HG03175 (cell line): ENCODE measurements around the gene SNAPC1.
A peak's percentile ranks its signal among the peaks of the same experiment; 100 is the strongest.

Source experiments
- ATAC-seq: cut with Tn5 transposase; IDR thresholded peaks from one replicate; pipeline ENCODE4 v1.9.1; 2021; ENCODE audit warnings: mild to moderate bottlenecking, moderate library complexity; ENCODE audit not compliant: unreplicated experiment

The SNAPC1 gene

DNA sequence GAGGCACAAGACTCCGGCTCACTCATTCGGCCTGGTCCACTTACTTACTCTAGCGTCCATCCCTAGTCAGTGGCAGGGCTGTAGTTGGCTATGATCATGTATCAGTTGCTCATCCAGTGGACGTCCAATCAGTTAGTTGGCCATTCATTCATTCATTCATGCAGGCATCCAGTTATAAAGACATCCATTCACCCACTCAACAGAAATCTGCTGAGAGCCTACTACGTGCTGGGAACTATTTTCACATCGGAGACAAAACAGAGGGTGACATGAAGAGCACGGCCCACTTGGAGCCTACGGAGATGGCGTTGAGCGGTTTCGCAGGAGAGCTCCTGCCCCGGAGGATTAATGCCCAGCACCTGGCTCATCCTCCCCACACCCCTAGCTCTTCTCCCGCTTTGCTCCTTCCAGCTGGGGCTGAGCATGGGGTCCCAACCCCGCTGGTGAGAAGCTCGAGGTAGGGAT, 49.7 kb downstream of the SNAPC1 start:
- no peak for ATAC-seq

DNA sequence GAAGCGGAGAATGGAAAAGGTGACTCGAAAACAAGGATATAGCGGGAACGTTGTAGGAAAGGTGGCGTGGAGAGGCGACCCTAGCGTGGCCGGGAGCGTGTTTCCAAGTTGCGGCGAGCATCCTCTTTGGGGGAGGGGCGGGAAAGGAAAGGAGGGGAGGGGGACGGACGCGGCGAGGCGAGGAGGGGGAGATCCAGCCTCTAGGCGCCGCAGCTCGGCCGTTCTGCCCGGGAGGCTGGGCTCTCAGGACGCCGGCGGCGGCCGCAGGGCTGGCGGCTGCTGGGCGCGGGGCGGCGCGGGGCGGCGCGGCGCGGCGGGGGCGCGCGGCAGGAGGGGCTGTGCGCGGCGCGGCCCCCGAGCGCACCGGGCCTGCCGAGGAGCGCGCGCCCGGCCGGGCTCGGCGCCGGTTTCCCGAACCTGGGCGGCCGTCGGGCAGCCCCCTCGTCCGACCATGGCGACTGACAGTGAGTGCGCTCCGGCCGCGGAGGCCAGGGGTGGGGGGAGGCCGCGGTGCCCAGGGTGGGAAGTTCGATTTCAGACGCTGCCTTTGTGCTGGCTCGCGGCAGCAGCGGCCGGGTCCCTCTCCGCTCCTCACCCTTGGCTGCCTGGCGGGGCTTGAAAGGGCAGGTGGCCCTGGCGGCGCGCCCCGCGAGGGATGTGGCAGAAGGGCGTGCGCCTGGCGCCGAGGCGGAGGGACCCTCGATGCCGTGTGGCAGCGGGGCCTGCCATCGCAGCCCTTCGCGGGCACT, 50.3 kb downstream of the SNAPC1 start, which contains the start of gene SYT16:
Gene SYT16 (plus strand): TSS at position 357 of the 749 bp plus-strand sequence.
- ATAC-seq = no peak

DNA sequence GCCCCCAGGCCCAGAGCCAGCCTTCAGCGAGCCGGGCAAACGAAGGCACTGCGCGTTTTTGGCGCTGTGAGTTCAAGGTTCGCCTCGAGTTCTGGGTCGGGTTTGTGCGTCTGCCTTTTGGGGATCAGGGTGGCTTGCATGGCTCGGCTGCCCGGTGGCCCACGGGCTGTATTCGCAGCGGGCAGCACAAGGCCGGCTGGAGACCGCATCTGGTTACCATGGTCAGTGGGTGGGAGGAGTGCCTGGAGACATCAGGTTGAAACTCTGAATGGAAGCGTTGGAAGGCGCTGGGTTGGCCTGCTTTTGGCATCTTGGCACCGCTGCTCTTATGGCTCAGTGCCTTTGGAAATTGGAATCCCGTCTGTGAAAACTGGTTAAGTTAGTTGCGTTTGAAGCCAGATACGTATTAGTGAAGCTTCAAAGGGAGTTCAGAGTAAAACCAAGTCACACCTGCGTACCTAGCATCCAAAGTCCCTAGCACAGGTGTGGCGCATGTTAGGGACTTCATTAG, 50.9 kb downstream of the SNAPC1 start:
- ATAC-seq = no peak

DNA sequence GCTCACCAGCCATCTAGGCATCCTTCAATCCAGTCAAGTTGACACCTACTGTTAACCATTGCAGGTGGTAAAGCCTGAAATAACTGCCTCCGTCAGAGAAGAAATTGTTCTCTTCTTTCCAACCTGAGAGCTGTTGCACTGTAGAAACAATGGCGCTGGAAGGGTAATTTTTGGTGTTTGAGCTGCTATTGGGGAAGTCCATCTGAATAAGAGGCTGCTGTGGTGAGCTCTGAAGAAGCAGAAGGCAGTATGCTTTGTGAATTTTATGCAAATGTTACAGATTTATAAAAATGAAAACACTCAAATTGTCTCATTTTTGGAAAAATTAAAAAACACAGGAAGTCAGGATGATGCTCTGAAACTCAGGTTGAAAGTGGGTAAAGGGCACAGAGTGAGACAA, 60.2 kb downstream of the SNAPC1 start:
- ATAC-seq = no peak

DNA sequence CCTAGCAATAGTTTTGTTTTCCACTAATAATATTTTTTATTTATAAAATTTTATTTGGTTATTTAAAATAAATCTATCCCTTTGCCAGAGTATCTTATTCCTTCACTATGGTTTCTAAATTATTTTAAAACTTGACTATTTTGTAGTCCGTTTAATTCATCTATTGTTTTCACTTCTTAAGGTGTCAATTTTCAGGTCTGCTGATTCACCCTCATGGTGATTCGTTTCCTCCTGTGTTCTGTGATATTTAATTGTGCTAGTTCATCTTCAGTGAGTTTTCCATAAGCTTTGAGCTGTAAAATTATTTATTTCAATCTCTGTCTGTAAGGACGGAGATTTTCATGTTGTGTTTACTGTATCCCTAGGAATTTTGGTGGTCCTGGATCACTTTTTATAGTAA, 70.6 kb downstream of the SNAPC1 start:
- ATAC-seq = no peak

DNA sequence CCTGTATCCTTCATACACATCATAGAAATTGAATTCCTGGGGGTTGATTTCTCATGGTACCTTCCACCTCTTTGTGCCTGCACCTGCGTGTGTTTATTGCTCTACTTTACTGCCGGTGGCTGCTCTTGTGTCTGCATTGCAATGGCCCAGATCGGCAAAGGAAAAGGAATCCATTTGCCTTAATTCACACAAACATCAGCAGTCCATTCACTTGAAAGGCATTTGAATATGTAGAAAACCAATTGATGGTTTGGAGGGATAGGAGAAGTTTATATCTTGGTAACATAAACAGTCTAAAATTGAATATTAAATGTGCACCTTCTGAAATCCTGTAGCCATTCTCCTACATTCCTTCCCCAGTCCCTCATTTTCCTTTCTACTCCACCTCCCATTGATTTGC, 74.0 kb downstream of the SNAPC1 start:
- ATAC-seq = no peak

DNA sequence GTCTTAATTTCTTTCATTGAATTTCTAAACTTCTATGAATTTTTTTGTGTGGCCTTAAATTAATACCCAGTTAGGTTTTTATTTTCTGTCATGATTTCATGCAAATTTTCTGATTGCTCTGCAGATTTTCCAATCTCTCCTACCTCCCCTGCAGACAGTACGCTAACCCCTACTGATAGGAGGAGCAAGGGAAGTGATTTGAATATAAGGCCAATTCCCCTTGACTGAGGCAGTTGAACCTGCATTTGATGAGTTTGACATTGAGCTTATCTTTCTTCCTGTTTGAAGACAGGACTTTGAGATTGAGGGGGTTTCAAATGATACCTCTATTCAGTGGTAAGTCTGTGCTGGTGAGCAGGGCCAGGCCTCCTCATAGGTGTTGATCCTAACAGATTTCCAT, 74.6 kb downstream of the SNAPC1 start:
- no peak for ATAC-seq

DNA sequence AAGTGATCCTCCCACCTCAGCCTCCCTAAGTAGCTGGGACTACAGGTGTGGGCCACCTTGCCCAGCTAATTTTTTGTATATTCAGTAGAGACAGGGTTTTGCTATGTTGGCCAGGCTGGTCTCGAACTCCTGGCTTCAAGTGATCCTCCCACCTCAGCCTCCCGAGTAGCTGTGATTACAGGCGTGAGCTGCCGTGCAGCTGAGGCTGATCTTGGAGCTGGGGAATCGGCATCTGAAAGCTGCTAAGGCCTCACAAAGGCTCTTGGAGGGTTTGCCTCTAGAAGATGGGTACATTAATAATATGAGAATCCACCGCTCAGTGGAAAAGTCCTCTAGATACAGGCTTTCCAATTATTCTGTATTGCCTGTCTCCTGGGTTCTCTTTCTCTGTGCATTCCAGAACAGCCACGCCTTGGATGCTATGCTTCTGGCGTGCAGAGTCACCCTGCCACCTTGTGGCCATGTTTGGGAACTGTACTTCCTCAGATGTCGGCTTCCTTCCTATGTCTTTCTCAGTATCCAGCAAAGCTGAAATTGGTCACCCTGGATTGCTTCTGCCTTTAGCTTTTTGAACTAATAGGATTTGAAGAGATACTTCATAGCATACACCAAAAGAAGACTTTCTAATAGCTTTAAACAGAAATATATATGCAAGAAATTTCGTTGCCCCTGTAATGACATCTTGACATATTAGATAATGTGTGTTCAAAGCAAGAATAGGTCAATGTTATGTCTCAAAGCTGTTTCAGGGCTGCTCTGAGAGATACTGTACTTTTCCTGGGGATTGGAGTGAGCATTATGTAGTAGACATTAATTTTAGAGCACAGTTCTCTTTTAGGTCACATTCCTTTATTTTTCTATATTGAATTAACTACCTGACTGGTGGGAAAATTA, 75.4 kb downstream of the SNAPC1 start:
- ATAC-seq = peak; percentile 95

DNA sequence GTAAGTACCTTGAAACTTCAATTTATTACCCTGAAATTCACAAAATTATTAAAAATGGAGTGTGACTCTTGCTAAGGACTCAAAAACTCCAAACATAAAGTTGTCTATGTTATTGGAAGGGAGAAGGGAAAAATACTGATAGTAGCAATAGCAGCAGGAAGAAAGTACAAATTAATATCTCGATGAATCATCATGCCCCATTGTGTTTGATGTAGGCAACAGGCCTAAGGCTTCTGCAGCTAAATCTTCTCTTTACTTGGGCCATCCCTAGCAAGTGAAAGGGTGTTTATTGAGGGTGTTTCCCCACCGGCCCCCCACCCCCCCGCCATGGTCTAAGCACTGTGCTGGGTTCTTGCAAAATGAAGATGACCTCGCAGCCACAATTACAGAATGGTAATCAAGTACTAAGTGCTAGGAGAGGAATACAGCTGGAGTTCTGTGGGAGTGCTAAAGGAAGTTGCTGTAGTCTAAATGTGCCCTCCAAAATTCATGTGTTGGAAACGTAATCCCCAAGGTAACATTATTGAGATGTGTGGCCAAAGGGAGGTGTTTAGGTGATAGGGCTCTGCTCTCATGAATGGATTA, 76.5 kb downstream of the SNAPC1 start:
- no peak for ATAC-seq

DNA sequence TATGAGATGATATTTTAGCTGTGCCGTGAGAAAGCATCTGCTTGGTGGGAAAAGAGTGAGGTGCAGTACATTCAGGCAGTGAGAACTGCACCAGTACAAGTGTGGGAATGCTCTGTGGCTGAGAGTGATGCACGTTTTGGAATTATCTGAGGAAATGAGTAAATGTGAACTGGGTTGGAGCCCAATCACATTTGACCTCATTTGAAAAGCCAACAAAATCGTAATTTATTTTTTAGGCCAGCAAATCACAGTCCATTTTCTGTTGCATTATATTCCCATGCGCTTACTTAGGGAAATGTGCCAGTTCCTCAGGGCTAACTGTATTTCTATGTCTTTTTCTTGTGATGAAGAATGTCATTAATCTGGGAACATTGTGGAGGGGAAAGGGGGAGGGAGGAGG, 77.3 kb downstream of the SNAPC1 start:
- ATAC-seq = no peak

DNA sequence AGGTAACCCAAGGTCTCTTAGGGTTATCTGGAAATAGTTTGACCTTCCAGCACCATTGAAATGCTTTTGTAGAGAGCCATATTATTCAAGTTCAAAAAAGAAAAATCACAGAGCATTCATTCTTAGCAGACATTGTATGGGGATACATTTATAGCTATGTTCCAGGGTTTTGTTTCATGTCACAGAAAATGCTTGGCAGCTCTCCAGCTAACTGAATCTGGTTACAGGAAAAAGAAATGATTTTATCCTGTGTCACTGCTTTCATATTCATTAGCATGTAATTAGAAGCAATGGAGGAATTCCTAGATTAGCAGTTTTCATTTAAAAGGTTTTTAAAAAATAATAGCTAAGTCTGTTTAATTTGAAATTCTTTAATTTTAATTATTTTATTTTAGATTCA, 78.9 kb downstream of the SNAPC1 start:
- no peak for ATAC-seq
